ENCODE results near the gene STX8. TPM values are rescaled to one million over a fixed set of nuclear protein-coding genes. Genes with fewer than 3 reads are reported as not detected.

Gene STX8
- total and polyA plus RNA-seq, 9 of the 15 experiments (the other 6 are each of a cell fraction or from before 2014, with no cell fraction given), result 14.6 to 42.5 (median 22.1) TPM

GRCh38 chr17:9370467-9370866, 205.2 kb downstream of the STX8 start:
- H4K20me1 ChIP-seq (replicated peaks; ENCODE audit: control insufficient read depth, insufficient read depth, low read length), result no peaks in the 10 kb centered on the region
- FAIRE-seq (no peak), DNase-seq (ENCODE audit: extremely low read depth in 1 of 4, low spot score in 3 of 4) (no peak), ATAC-seq (no peak)
- no peaks in the 10 kb centered on the region for H3K9me3 ChIP-seq (replicated peaks; ENCODE audit: control insufficient read depth, insufficient read depth, low read depth, low read length)
- intact Hi-C loops (cut with micrococcal nuclease), result no loop called here
- H3K79me2 ChIP-seq (ENCODE audit: control insufficient read depth, insufficient read depth, low read length), result no peaks in the 10 kb centered on the region
- TF ChIP-seq GTF3C2 (IDR thresholded peaks at IDR 0.05; ENCODE audit: borderline replicate concordance, extremely low read depth, insufficient read length) (no peak), CEBPG (CRISPR knock-in tag; IDR thresholded peaks at IDR 0.05) (no peak), CEBPG (tag; conservative IDR thresholded peaks at IDR 0.05 in 1 of 2, IDR thresholded peaks at IDR 0.05 in 1 of 2) (peak; percentile 16 to 34; a peak in 1 of 4 replicates), CBX2 (IDR thresholded peaks at IDR 0.05; ENCODE audit: insufficient read depth, low read length, poor library complexity, severe bottlenecking) (no peak), ZBTB2 (IDR thresholded peaks at IDR 0.05) (no peak), USF1 (CRISPR knock-in tag; IDR thresholded peaks at IDR 0.05) (no peak), CEBPB (tag; IDR thresholded peaks at IDR 0.05) (peak; percentile 38; the same call in 1 of the 2 replicates), FUS (optimal IDR thresholded peaks at IDR 0.05; ENCODE audit: low read depth, low read length) (no peak), STAG1 (CRISPR knock-in tag; IDR thresholded peaks at IDR 0.05; ENCODE audit: borderline replicate concordance) (no peak), KLF1 (tag; IDR thresholded peaks at IDR 0.05) (no peak), ATF3 (IDR thresholded peaks at IDR 0.05) (no peak), ATF3 (CRISPR knock-in tag; conservative IDR thresholded peaks at IDR 0.05) (no peak), TAF9B (IDR thresholded peaks at IDR 0.05; ENCODE audit: partially characterized antibody) (no peak)
- H3K9ac ChIP-seq (ENCODE audit: insufficient read depth in 1 of 2, low read depth in 2 of 2, low read length in 2 of 2), result no peak overlapping the region
- no TSS peak for BruUV-seq (replicated peaks)
- no peak overlapping the region for H3K4me3 ChIP-seq
- H3K27me3 ChIP-seq (ENCODE audit: control insufficient read depth in 2 of 2, insufficient read depth in 2 of 2, low read length in 2 of 2), result no peaks in the 10 kb centered on the region
- no peaks in the 10 kb centered on the region for H3K4me1 ChIP-seq (replicated peaks in 1 of 2; ENCODE audit: control insufficient read depth in 2 of 2, insufficient read depth in 2 of 2, low read length in 2 of 2)
- no peaks in the 10 kb centered on the region for H3K9me1 ChIP-seq (ENCODE audit: control insufficient read depth, insufficient read depth, low read length)
- H3K27ac ChIP-seq (ENCODE audit: extremely low read depth, low read depth, low read length), result no peak overlapping the region
- 0% methylated on average over 6 of the region's 6 CpGs for WGBS (ENCODE audit: insufficient coverage, low coverage, missing lambda C conversion rate)
- POLR2A ChIA-PET, result no interaction called here
- CTCF ChIA-PET (ENCODE audit: low intra/inter-chr PET ratio), result no interaction called here
- in situ Hi-C loops (cut with MboI), result no loop called here
- H3K36me3 ChIP-seq (ENCODE audit: control insufficient read depth, insufficient read depth, low read length), result no peaks in the 10 kb centered on the region
- no peak overlapping the region for H2AFZ ChIP-seq (ENCODE audit: low read depth, low read length)
- no peak overlapping the region for H3K4me2 ChIP-seq (ENCODE audit: insufficient read depth, low read length)
